Body of pancreas (tissue), 4 donors: Measurements from ENCODE around the gene DNAJC21.

ENCODE experiments used
- POLR2A ChIP-seq, 3 donors: fragments of 450-650 bp; IDR thresholded peaks; one replicate each; pipeline ENCODE4 v1.6.1; 2016; ENCODE audit warnings: antibody characterized with exemption in 3 of 3, mild to moderate bottlenecking in 2 of 3
- TF ChIP-seq, protein P1 (sequence below), 7 experiments: fragments of 450-650 bp in 4 of 7; fragments of 200-600 bp in 3 of 7; sonication (generic) in 3 of 7; IDR thresholded peaks; one replicate each; pipeline ENCODE4 v1.5.1; 2016 to 2019; ENCODE audit warnings: antibody characterized with exemption in 7 of 7

DNA sequence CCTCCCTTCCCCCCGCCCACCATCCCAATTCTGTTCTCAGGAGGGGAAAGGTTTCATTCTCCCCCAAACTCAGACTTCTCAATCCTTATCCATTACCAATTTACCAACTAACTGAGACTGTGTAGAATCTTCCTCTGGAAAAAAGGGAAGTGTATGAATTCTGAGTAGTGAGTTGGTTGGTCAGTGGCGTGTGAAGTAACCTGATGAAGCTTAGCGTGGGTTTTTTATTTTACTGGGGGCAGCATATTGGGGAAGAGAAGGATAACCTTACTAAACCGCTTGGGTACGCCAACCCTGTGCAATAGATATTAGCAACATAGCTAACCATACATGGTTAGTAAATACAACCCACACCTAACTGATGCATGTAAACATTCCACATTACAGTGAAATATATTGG lies 1.1 kb upstream of the DNAJC21 start:
- TF ChIP-seq, protein P1, sequence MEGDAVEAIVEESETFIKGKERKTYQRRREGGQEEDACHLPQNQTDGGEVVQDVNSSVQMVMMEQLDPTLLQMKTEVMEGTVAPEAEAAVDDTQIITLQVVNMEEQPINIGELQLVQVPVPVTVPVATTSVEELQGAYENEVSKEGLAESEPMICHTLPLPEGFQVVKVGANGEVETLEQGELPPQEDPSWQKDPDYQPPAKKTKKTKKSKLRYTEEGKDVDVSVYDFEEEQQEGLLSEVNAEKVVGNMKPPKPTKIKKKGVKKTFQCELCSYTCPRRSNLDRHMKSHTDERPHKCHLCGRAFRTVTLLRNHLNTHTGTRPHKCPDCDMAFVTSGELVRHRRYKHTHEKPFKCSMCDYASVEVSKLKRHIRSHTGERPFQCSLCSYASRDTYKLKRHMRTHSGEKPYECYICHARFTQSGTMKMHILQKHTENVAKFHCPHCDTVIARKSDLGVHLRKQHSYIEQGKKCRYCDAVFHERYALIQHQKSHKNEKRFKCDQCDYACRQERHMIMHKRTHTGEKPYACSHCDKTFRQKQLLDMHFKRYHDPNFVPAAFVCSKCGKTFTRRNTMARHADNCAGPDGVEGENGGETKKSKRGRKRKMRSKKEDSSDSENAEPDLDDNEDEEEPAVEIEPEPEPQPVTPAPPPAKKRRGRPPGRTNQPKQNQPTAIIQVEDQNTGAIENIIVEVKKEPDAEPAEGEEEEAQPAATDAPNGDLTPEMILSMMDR (IDR thresholded peaks at IDR 0.05): no peak
- no peak for TF ChIP-seq POLR2A (IDR thresholded peaks at IDR 0.05)
